Epithelial cell of esophagus (primary cell): ENCODE results near the gene TSSC4.

ENCODE experiments used
- DNase-seq: peaks from one replicate; pipeline ENCODE4 v3.0.0; 2010; ENCODE audit warnings: low read depth
- H3K4me3 ChIP-seq: 2 replicates; pipeline ENCODE4 v1.5.1; 2011; ENCODE audit warnings: mild to moderate bottlenecking, low read length, control low read depth
- TF ChIP-seq, protein P1 (sequence below): IDR thresholded peaks from 2 replicates; pipeline ENCODE4 v1.5.1; 2011; ENCODE audit warnings: low read depth, mild to moderate bottlenecking, low read length, control low read depth, inconsistent platforms; ENCODE audit not compliant: insufficient read depth; ENCODE audit errors: missing control alignments

Gene TSSC4

DNA sequence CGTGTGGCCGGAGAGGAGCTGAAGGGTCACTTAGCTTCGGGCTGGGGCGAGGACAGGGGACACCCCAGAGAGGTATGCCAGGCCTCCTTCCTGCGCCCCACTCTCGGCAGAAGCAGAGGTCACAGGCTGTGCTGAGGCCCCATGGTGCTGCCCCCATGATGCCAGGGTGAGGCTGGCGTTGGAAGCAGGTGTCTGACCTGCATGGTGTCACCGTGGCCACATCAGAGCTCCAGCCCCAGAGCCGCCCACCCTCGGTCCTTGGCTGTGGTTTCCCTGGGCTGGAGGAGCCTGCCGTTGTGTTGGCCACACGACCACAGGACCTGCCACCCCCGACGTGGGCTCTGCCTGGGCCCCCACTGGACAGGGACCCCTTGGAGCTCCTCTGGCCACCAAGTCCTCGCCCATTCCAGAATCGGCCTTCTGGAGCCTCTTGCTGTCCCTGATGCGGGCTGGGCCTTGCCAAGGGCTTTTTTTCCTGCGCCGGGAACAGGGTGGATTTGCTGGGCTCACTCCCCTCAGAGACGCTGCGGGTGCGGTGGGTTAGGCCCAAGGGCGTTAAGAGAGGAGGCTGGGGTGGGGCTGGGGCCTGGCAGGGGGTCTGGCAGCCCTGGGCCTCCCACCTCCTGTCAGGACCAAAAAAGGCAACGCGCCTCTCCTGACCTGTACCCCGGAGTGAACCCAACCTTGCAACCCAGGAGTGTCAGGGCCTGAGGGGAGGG lies 8.2 kb upstream of the TSSC4 start:
- DNase-seq: no peak
- TF ChIP-seq, protein P1, sequence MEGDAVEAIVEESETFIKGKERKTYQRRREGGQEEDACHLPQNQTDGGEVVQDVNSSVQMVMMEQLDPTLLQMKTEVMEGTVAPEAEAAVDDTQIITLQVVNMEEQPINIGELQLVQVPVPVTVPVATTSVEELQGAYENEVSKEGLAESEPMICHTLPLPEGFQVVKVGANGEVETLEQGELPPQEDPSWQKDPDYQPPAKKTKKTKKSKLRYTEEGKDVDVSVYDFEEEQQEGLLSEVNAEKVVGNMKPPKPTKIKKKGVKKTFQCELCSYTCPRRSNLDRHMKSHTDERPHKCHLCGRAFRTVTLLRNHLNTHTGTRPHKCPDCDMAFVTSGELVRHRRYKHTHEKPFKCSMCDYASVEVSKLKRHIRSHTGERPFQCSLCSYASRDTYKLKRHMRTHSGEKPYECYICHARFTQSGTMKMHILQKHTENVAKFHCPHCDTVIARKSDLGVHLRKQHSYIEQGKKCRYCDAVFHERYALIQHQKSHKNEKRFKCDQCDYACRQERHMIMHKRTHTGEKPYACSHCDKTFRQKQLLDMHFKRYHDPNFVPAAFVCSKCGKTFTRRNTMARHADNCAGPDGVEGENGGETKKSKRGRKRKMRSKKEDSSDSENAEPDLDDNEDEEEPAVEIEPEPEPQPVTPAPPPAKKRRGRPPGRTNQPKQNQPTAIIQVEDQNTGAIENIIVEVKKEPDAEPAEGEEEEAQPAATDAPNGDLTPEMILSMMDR: no peak
- H3K4me3 ChIP-seq: no peak overlapping the region

DNA sequence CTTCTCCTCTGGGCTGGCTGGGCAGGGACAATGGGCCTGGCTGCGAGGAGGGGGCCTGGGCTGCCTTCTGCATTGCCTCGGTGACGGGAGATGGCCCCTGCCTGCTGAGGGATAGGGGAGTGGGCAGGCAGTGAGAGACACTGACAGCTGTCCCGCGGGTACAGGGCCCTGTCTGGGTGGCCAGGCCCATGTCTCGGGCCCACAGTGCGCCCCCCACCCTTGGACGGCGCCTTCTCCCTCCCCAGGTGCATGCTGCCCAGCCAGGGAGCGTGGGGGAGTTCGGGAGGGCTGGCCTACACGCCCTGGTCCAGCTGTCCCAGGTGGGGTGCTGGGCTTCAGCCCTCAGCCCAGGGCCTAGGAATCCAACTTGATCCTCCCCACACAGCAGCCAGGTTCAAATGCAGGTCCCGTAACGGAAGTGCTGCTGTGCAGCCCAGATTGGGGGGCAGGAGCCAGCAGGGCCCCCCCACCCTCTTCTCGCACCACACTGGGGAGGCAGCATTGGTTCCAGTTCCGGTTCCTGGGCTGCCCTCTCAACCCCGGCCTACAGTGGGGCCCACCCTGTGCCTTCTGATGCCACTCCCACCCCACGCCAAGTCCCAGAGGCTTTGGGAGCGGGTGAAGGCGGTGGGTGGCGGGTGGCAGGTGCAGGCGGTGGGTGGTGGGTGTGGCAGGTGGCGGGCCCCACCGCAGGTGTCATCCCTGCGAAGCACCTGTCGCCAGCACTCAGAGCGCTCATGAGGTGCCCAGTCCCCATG lies 7.3 kb upstream of the TSSC4 start:
- no peak overlapping the region for H3K4me3 ChIP-seq
- TF ChIP-seq, protein P1: no peak
- no peak for DNase-seq

DNA sequence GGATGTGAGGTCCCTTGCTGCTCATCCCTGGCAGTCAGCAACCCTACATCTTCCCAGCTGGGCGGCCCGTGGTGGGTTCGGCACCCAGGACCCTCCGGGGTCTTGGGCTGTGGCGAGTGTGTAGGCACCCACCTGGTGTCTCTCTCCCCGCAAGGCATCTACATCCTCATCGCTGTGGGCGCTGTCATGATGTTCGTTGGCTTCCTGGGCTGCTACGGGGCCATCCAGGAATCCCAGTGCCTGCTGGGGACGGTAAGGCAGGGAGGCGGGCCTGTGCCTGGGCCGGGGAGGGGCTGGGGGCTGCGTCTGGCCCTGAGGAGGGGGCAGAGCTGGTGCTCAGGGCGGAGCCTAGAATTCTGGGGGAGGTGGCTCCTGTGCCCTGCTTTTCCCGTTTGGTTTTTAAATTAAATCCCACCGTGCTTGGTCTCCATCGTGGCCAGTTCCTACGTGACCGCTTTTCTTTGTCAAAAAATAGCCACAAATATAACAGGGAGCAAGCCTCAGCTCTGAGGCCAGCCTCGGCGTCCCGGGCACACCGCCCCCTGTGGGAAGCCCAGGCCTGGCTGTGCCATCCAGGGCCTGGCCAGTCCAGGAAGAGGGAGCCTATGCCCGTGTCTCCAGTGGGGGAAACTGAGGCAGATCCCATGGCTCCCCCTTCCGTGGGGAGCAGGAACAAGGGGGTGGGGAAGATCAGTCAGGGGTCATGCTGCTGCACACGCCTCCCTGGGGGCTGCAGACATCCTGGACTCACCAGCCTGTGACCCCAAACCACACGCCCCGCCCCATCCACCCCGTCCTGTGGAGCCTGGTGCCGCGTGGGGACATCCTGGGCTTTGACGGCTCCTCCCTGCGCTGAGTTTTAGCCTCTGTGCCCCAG lies 6.4 kb upstream of the TSSC4 start:
- TF ChIP-seq, protein P1: no peak
- no peak for DNase-seq
- no peak overlapping the region for H3K4me3 ChIP-seq

DNA sequence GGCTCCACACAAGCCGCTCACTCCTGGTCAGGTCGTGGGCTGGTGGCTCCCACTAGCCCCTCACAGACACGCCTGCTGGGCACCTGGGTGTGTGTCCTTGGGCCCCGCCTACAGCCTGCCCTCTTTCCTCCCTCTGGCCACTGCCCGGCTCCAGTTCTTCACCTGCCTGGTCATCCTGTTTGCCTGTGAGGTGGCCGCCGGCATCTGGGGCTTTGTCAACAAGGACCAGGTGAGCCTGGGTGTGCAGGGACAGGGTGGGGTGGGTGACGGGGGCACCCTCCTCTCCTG lies 5.8 kb upstream of the TSSC4 start:
- H3K4me3 ChIP-seq: no peak overlapping the region
- no peak for DNase-seq
- TF ChIP-seq, protein P1: no peak

DNA sequence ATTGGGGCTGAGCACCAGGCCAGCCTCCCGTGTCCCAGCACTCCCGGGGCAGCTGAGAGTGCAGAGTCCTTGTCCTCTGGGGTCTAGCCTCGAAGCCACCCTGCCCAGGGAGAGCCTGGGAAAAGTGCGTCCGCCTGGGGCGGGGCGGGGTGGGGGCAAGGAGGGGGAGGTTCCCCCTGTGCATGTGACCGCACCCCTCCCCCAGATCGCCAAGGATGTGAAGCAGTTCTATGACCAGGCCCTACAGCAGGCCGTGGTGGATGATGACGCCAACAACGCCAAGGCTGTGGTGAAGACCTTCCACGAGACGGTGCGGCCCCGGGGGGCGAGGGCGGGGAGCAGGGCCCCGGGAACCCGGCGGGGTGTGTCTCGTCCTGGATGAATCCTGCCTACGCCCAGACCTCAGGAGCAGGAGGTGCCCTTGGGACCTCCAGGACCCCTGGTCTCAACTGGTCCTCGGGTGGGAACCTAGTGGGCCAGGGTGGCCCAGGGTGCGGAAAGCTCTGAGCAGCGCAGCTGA lies 5.3 kb upstream of the TSSC4 start:
- H3K4me3 ChIP-seq: no peak overlapping the region
- DNase-seq: no peak
- TF ChIP-seq, protein P1: no peak

DNA sequence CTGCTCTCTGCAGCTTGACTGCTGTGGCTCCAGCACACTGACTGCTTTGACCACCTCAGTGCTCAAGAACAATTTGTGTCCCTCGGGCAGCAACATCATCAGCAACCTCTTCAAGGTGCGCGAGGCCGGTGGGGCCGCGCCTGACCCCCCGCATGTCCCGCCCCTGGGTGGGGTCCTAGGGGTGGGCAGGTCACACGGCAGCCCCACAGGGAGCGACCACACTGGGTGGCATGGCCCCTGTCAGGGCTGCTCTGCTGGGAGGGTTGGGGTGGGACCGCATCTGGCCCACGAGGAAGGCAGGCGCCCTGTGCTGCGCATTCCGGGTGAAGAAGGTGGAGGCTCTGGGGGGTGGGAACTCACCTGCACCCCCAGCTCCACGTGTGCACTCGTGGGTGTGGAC lies 4.7 kb upstream of the TSSC4 start:
- TF ChIP-seq, protein P1: no peak
- H3K4me3 ChIP-seq: no peak overlapping the region
- no peak for DNase-seq
